ENCODE measurements around the gene INTS3. TPM values are rescaled to one million over a fixed set of nuclear protein-coding genes. Genes with fewer than 3 reads are reported as not detected.

Gene INTS3
- total RNA-seq, 1 experiment from 2014 or later = 39.0 TPM

- no TSS peak for BruUV-seq (replicated peaks)
- H3K36me3 ChIP-seq (ENCODE audit: control insufficient read depth, insufficient read depth, low read length) = no peaks in the 10 kb centered on the region
- POLR2A ChIA-PET = interaction anchor here (1.1 kb wide), 1 partner anchor 30 kb away, joined by 3 read pairs; the partner anchor contains the start of gene INTS3
Measured at GRCh38 chr1:153698020-153698922, 29.6 kb upstream of the INTS3 start.

GRCh38 chr1:153698923-153699714, 28.7 kb upstream of the INTS3 start:
- Mint-ChIP-seq H3K27ac (ENCODE audit: unreplicated experiment) (no peak overlapping the region), H3K36me3 (ENCODE audit: insufficient read depth, unreplicated experiment) (no peaks in the 10 kb centered on the region), H3K4me1 (ENCODE audit: low read depth, unreplicated experiment) (peaks cover 10% of the 10 kb centered on the region), H3K27me3 (ENCODE audit: insufficient read depth, unreplicated experiment) (no peaks in the 10 kb centered on the region), H3K4me3 (ENCODE audit: unreplicated experiment) (no peak overlapping the region), H3K9me3 (ENCODE audit: unreplicated experiment) (no peaks in the 10 kb centered on the region)
- BruUV-seq (replicated peaks) = no TSS peak
- ChIA-PET POLR2A (interaction anchor here (0.7 kb wide), 1 partner anchor 36 kb away, joined by 3 read pairs; no protein-coding TSS in a partner anchor), CTCF (no interaction called here)
- Histone ChIP-seq H3K9me3 (no peaks in the 10 kb centered on the region), H3K36me3 (ENCODE audit: control insufficient read depth, insufficient read depth, low read length) (no peaks in the 10 kb centered on the region), H3K4me3 (ENCODE audit: low read depth, low read length) (no peak overlapping the region), H3K27me3 (replicated peaks; ENCODE audit: control insufficient read depth, insufficient read depth, low read length) (no peaks in the 10 kb centered on the region), H3K4me1 (peaks cover 13% of the 10 kb centered on the region)
- TF ChIP-seq CTCF (IDR thresholded peaks at IDR 0.05; ENCODE audit: insufficient read depth in 1 of 2, low read depth in 1 of 2, low read length in 1 of 2, severe bottlenecking in 1 of 2, unreplicated experiment in 1 of 2) = no peak
- no peak for DNase-seq
- intact Hi-C loops (cut with micrococcal nuclease; ENCODE audit: unreplicated experiment) = no loop called here

More at GRCh38 chr1:153698020-153698922, 29.6 kb upstream of the INTS3 start:
- no peak for TF ChIP-seq CTCF (IDR thresholded peaks at IDR 0.05; ENCODE audit: insufficient read depth in 1 of 2, low read depth in 1 of 2, low read length in 1 of 2, severe bottlenecking in 1 of 2, unreplicated experiment in 1 of 2)
- CTCF ChIA-PET = no interaction called here
- no peak overlapping the region for H3K4me3 ChIP-seq (ENCODE audit: low read depth, low read length)
- Mint-ChIP-seq H3K4me1 (ENCODE audit: low read depth, unreplicated experiment) (peaks cover 10% of the 10 kb centered on the region), H3K27ac (ENCODE audit: unreplicated experiment) (no peak overlapping the region), H3K4me3 (ENCODE audit: unreplicated experiment) (no peak overlapping the region), H3K27me3 (ENCODE audit: insufficient read depth, unreplicated experiment) (no peaks in the 10 kb centered on the region), H3K36me3 (ENCODE audit: insufficient read depth, unreplicated experiment) (no peaks in the 10 kb centered on the region), H3K9me3 (ENCODE audit: unreplicated experiment) (no peaks in the 10 kb centered on the region)
- intact Hi-C loops (cut with micrococcal nuclease; ENCODE audit: unreplicated experiment) = no loop called here
- H3K27me3 ChIP-seq (replicated peaks; ENCODE audit: control insufficient read depth, insufficient read depth, low read length) = no peaks in the 10 kb centered on the region
- no peaks in the 10 kb centered on the region for H3K9me3 ChIP-seq
- DNase-seq = no peak
- H3K4me1 ChIP-seq = peaks cover 13% of the 10 kb centered on the region

- BruUV-seq (replicated peaks) = no TSS peak
- Mint-ChIP-seq H3K4me1 (ENCODE audit: low read depth, unreplicated experiment) (peaks cover 10% of the 10 kb centered on the region), H3K27me3 (ENCODE audit: insufficient read depth, unreplicated experiment) (no peaks in the 10 kb centered on the region), H3K27ac (ENCODE audit: unreplicated experiment) (no peak overlapping the region), H3K9me3 (ENCODE audit: unreplicated experiment) (no peaks in the 10 kb centered on the region), H3K36me3 (ENCODE audit: insufficient read depth, unreplicated experiment) (no peaks in the 10 kb centered on the region), H3K4me3 (ENCODE audit: unreplicated experiment) (no peak overlapping the region)
- intact Hi-C loops (cut with micrococcal nuclease; ENCODE audit: unreplicated experiment) = no loop called here
- TF ChIP-seq CTCF (IDR thresholded peaks at IDR 0.05; ENCODE audit: insufficient read depth in 1 of 2, low read depth in 1 of 2, low read length in 1 of 2, severe bottlenecking in 1 of 2, unreplicated experiment in 1 of 2) = no peak
- no peak overlapping the region for H3K4me3 ChIP-seq (ENCODE audit: low read depth, low read length)
- DNase-seq = no peak
- POLR2A ChIA-PET = interaction anchor here (0.7 kb wide), 1 partner anchor 36 kb away, joined by 3 read pairs; no protein-coding TSS in a partner anchor
- peaks cover 13% of the 10 kb centered on the region for H3K4me1 ChIP-seq
- no peaks in the 10 kb centered on the region for H3K36me3 ChIP-seq (ENCODE audit: control insufficient read depth, insufficient read depth, low read length)
- H3K27me3 ChIP-seq (replicated peaks; ENCODE audit: control insufficient read depth, insufficient read depth, low read length) = no peaks in the 10 kb centered on the region
- H3K9me3 ChIP-seq = no peaks in the 10 kb centered on the region
- CTCF ChIA-PET = no interaction called here
Measured at GRCh38 chr1:153699768-153700167, 28.1 kb upstream of the INTS3 start.
